BLaER1 (cell line): ENCODE results near the gene ANGPTL2.

Experiments used
- H3K27ac ChIP-seq: shearing (Covaris generic); formaldehyde crosslinking; 2 replicates; pipeline ENCODE4 v1.8.1; 2022
- H3K27me3 ChIP-seq: shearing (Covaris generic); formaldehyde crosslinking; 2 replicates; pipeline ENCODE4 v1.8.1; 2022
- H3K36me3 ChIP-seq: shearing (Covaris generic); formaldehyde crosslinking; 2 replicates; pipeline ENCODE4 v1.8.1; 2022
- H3K4me1 ChIP-seq: shearing (Covaris generic); formaldehyde crosslinking; 2 replicates; pipeline ENCODE4 v1.8.1; 2022
- H3K4me2 ChIP-seq: shearing (Covaris generic); formaldehyde crosslinking; 2 replicates; pipeline ENCODE4 v1.8.1; 2022
- H3K4me3 ChIP-seq: shearing (Covaris generic); formaldehyde crosslinking; 2 replicates; pipeline ENCODE4 v1.8.1; 2022
- H3K9ac ChIP-seq: shearing (Covaris generic); formaldehyde crosslinking; 2 replicates; pipeline ENCODE4 v1.8.1; 2022
- H3K9me3 ChIP-seq: shearing (Covaris generic); formaldehyde crosslinking; 2 replicates; pipeline ENCODE4 v1.8.1; 2022
- H4K20me1 ChIP-seq: shearing (Covaris generic); formaldehyde crosslinking; 2 replicates; pipeline ENCODE4 v1.8.1; 2022
- Cebpa-rat ChIP-seq: shearing (Covaris generic); IDR thresholded peaks from 2 replicates; pipeline ENCODE4 v1.8.1; 2022

Gene ANGPTL2

GRCh38 chr9:127079446-127080140 is 42.8 kb downstream of the ANGPTL2 start:
- Histone ChIP-seq H3K9ac (no peak overlapping the region), H3K4me1 (peaks cover 4% of the 10 kb centered on the region; the same call in 1 of the 2 replicates), H3K27me3 (no peaks in the 10 kb centered on the region), H4K20me1 (no peaks in the 10 kb centered on the region), H3K36me3 (no peaks in the 10 kb centered on the region), H3K27ac (no peak overlapping the region), H3K9me3 (no peaks in the 10 kb centered on the region), H3K4me3 (no peak overlapping the region), H3K4me2 (no peak overlapping the region)
- no peak for TF ChIP-seq Cebpa-rat

- H3K4me2 ChIP-seq, result no peak overlapping the region
- TF ChIP-seq Cebpa-rat, result no peak
- H4K20me1 ChIP-seq, result no peaks in the 10 kb centered on the region
Observed at GRCh38 chr9:127078988-127079387, 43.4 kb downstream of the ANGPTL2 start.

GRCh38 chr9:127078336-127078735 is 44.1 kb downstream of the ANGPTL2 start:
- Histone ChIP-seq H3K4me1 (peaks cover 5% of the 10 kb centered on the region; the same call in 1 of the 2 replicates), H4K20me1 (no peaks in the 10 kb centered on the region), H3K9me3 (no peaks in the 10 kb centered on the region), H3K27me3 (no peaks in the 10 kb centered on the region), H3K9ac (no peak overlapping the region), H3K4me2 (no peak overlapping the region), H3K36me3 (no peaks in the 10 kb centered on the region), H3K27ac (no peak overlapping the region), H3K4me3 (no peak overlapping the region)
- TF ChIP-seq Cebpa-rat, result no peak

More at GRCh38 chr9:127078988-127079387, 43.4 kb downstream of the ANGPTL2 start:
- no peaks in the 10 kb centered on the region for H3K27me3 ChIP-seq
- no peak overlapping the region for H3K4me3 ChIP-seq
- H3K4me1 ChIP-seq, result peaks cover 5% of the 10 kb centered on the region; the same call in 1 of the 2 replicates
- no peak overlapping the region for H3K9ac ChIP-seq
- no peak overlapping the region for H3K27ac ChIP-seq
- H3K9me3 ChIP-seq, result no peaks in the 10 kb centered on the region
- no peaks in the 10 kb centered on the region for H3K36me3 ChIP-seq

GRCh38 chr9:127077644-127077946 is 44.8 kb downstream of the ANGPTL2 start:
- H3K4me1 ChIP-seq, result peaks cover 5% of the 10 kb centered on the region; the same call in 1 of the 2 replicates
- H3K9ac ChIP-seq, result no peak overlapping the region
- H3K27ac ChIP-seq, result no peak overlapping the region
- H4K20me1 ChIP-seq, result no peaks in the 10 kb centered on the region
- no peaks in the 10 kb centered on the region for H3K27me3 ChIP-seq
- no peak overlapping the region for H3K4me3 ChIP-seq
- no peak overlapping the region for H3K4me2 ChIP-seq
- H3K36me3 ChIP-seq, result no peaks in the 10 kb centered on the region
- no peaks in the 10 kb centered on the region for H3K9me3 ChIP-seq
- no peak for TF ChIP-seq Cebpa-rat

- no peak overlapping the region for H3K4me3 ChIP-seq
- no peak for TF ChIP-seq Cebpa-rat
- H3K4me2 ChIP-seq, result no peak overlapping the region
- no peaks in the 10 kb centered on the region for H3K27me3 ChIP-seq
- H4K20me1 ChIP-seq, result no peaks in the 10 kb centered on the region
- H3K4me1 ChIP-seq, result peaks cover 5% of the 10 kb centered on the region; the same call in 1 of the 2 replicates
- no peak overlapping the region for H3K9ac ChIP-seq
- no peaks in the 10 kb centered on the region for H3K36me3 ChIP-seq
- H3K9me3 ChIP-seq, result peaks cover 2% of the 10 kb centered on the region; the same call in 1 of the 2 replicates
- no peak overlapping the region for H3K27ac ChIP-seq
Observed at GRCh38 chr9:127076860-127077643, 45.4 kb downstream of the ANGPTL2 start.

GRCh38 chr9:127075624-127076372 is 46.6 kb downstream of the ANGPTL2 start:
- Histone ChIP-seq H3K4me1 (peaks cover 5% of the 10 kb centered on the region; the same call in 1 of the 2 replicates), H4K20me1 (no peaks in the 10 kb centered on the region), H3K27ac (no peak overlapping the region), H3K4me3 (no peak overlapping the region), H3K36me3 (no peaks in the 10 kb centered on the region), H3K9ac (no peak overlapping the region), H3K4me2 (no peak overlapping the region), H3K9me3 (peaks cover 6% of the 10 kb centered on the region; the same call in 1 of the 2 replicates), H3K27me3 (no peaks in the 10 kb centered on the region)
- no peak for TF ChIP-seq Cebpa-rat

- peaks cover 3% of the 10 kb centered on the region; the same call in 1 of the 2 replicates for H3K36me3 ChIP-seq
- peaks cover 6% of the 10 kb centered on the region; the same call in 1 of the 2 replicates for H3K9me3 ChIP-seq
- no peaks in the 10 kb centered on the region for H4K20me1 ChIP-seq
- no peak overlapping the region for H3K27ac ChIP-seq
- H3K9ac ChIP-seq, result no peak overlapping the region
- H3K4me1 ChIP-seq, result peaks cover 5% of the 10 kb centered on the region; the same call in 1 of the 2 replicates
- H3K27me3 ChIP-seq, result no peaks in the 10 kb centered on the region
- no peak for TF ChIP-seq Cebpa-rat
- no peak overlapping the region for H3K4me3 ChIP-seq
- H3K4me2 ChIP-seq, result no peak overlapping the region
Observed at GRCh38 chr9:127074561-127075548, 47.6 kb downstream of the ANGPTL2 start.

- Histone ChIP-seq H3K36me3 (peaks cover 8% of the 10 kb centered on the region; the same call in 1 of the 2 replicates), H3K4me3 (no peak overlapping the region), H3K27ac (no peak overlapping the region), H3K4me2 (no peak overlapping the region), H3K9me3 (peaks cover 6% of the 10 kb centered on the region; the same call in 1 of the 2 replicates), H3K9ac (no peak overlapping the region), H3K27me3 (no peaks in the 10 kb centered on the region), H3K4me1 (no peaks in the 10 kb centered on the region), H4K20me1 (no peaks in the 10 kb centered on the region)
- no peak for TF ChIP-seq Cebpa-rat
Observed at GRCh38 chr9:127067603-127068220, 54.7 kb downstream of the ANGPTL2 start.
